SK-N-DZ (cell line): ENCODE measurements around the gene TMEM200A. TPM values are rescaled to one million over a fixed set of nuclear protein-coding genes. Genes with fewer than 3 reads are reported as not detected.
"Not testable (repeated sequence)": the region's sequence is repeated elsewhere in the genome, so short reads cannot be mapped to it uniquely, and the experiment has no call there.

Experiments used
- DNase-seq: peaks from one replicate; pipeline ENCODE4 v3.0.0-alpha.2; 2015; ENCODE audit warnings: low spot score
- polyA plus RNA-seq, 2 experiments: library from polyadenylated mRNA; depleted of rRNA; stranded (reverse); fragments of >200 nt; gene quantifications; 2 replicates each; pipeline ENCODE4 v1.2.3, GENCODE V29; 2014

TMEM200A gene
- 0.07 TPM in 1 of 2 replicates, not detected in the other for polyA plus RNA-seq (2014; cell fraction: cytosol; rRNA removed)
- polyA plus RNA-seq (2014; cell fraction: nucleus; rRNA removed) = not detected in 2 replicates

DNA sequence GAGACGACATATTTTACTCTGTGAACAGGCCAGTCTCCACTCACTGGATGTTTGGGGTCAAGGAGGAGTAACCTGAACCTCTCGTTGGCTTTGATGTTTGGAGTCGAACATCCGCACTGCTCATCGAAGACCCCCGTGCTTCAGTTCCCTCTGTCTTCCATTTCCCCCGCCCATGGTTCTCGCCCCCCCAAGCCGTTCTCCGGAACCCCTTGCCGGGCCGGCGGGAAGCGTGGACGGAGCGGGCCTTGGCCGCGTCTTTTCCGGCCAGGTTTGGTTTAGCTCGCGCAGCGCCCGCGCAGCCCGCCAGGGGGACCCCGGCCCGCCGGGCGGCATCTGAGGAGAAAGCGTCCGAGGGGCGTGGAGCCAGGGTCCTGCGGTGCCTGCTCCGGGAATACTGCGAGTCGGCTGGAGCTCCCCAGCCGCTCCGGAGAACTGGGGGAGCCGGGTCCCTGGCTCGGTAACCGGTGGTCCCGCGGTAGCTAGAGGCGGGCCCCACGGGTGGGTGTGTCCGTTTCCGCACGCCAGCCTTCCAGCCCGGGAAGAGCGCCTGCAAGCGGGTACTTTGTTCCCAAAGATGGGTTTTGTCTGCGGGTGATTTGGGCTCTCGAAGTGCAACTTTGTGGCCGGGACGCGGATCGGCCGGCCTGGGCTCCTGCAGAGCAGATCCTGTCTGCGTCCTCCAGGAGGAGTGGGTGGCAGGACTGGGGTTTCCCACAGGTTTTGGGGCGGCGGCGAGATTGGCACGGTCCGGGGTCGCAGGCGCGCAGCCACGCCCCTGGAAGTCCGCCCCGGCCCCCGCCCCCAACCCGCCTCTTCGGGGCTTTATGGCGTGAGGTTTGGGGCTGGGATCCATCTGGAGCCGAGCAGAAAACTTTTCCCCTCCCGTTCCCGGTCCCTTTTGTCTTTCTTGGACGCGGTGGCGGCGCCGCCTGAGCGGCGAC is at the start of gene TMEM200A:
TSS of gene TMEM200A (plus strand) at position 852 of the 941 bp plus-strand sequence. CDS start 74,406 bp downstream, outside the sequence.
- DNase-seq = peak; percentile 42

DNA sequence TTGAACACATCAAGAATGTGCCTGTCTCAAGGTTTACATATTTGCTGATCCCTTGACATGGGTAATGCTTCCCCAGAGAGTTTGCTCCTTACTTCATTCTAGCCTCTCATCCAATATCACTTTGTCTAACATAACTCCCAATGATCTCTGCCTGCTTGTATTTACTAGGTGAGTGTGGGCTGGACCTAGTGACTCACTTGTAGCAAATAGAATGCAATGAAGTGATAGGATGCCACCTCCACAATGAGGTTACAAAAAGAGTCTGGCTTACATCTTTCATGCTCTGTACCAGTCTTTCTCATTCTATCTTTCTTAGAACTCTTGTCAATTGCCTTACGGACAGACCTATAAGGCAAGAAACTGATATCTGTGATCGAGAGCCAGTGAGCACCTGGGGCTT is 44.9 kb upstream of the TMEM200A start:
- no peak for DNase-seq

- peak; percentile 49 for DNase-seq
Measured at GRCh38 chr6:130322673-130323268, 43.0 kb upstream of the TMEM200A start.

DNA sequence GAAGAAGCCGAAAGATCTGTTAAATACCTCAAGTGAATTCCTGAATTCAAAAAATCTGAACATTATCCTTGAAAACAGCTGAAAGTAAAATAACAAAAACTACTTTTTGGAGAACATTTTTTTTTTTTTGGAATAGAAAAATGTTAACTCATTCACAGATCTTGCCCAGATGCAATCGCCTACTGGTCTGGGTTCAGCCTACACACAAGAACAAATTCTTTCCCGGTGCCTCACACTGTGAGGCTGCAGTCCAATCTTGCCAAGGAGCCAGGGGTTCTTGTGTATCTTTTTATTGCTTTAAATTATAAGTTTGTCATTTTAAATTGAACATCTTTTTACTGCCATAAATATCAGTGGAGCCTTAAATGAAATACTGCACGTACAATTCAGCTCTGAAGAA is 41.2 kb upstream of the TMEM200A start:
- DNase-seq = no peak

GRCh38 chr6:130326496-130326895 is 39.3 kb upstream of the TMEM200A start:
- no peak for DNase-seq

GRCh38 chr6:130337534-130337933 is 28.3 kb upstream of the TMEM200A start:
- DNase-seq = no peak

DNA sequence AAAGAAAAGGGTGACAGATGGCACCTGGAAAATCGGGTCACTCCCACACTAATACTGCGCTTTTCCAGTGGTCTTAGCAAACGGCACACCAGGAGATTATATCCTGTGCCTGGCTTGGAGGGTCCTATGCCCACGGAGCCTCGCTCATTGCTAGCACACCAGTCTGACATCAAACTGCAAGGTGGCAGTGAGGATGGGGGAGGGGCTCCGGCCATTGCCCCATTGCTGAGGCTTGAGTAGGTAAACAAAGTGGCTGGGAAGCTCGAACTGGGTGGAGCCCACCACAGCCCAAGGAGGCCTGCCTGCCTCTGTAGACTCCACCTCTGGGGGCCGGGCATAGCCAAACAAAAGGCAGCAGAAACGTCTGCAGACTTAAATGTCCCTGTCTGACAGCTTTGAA is 19.5 kb upstream of the TMEM200A start:
- not testable (repeated sequence) for DNase-seq

GRCh38 chr6:130354322-130354721 is 11.5 kb upstream of the TMEM200A start:
- DNase-seq = no peak

DNA sequence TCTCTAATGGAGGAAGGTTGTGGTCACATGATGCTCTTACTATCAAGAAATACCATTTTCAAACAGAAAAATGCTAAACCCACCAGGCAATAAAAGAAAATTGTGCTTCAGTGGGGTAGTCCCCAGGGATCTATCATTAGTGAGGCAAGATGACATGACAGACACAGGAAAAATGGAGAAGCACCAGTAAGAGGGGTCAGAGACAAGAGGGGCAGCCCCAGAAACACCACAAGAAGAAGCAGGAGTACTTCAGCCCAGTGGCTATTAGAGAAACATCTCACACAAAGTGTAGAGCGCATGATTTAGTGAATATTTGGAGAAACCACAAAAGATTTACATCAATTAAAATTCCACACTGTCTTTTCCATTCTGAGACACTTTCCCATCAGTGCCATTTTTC is 10.2 kb upstream of the TMEM200A start:
- DNase-seq = no peak

DNA sequence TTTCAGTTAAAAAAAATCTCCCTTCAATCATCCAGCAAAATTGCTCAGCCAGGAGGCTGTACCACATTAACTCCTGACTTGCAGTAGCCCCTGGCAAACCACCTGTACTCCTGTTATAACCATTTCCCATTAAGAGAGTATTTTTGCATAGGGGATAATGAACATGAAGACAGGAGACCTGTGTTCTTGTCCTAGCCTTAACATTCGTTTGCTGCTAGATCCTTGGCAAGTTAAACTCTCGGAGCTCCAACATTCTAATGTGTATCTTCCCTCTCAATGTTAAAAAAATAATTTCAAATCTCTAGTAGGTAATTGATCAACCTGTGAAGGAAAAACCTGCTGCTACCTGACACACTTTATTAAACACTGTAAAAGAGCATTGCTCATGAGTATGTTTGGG is 8.4 kb upstream of the TMEM200A start:
- DNase-seq = no peak

DNA sequence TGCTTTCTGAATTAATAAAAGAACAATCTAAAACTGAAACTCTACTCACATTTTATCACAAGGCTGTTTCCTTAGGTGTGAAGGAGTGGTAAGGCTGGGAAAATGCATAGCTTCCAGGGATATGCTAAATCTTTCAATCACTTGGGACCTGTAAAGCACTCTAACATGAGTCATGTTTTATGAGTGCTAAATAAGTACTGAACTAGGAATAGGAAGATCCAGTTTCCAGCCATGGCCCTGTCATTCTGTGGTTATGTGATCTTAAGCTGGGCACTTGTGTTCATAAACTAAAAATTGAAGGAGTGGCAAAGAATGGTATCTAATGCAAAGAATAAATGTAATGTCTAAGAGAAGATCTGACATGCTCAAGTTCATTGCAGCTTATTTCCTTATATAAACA is 6.1 kb upstream of the TMEM200A start:
- no peak for DNase-seq

DNA sequence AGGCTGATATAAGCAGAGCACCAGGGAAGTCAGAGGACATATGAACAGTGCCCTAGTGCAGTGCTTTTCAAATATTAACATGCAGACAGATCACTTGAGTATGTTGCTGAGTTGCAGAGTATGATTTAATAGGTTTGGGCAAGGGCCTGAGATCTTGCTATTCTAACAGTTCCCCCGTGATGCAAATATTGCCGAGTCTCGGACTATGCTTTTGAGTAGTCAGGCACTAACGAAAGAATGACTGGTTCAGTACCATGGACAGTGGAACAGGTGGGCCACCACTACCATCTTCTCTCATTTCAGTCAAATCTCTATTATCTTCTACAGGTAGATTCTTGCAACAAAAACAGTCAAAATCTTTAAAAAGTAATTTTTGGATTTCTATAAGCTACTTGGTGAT is 3.7 kb upstream of the TMEM200A start:
- no peak for DNase-seq

GRCh38 chr6:130364224-130364780 is 1.5 kb upstream of the TMEM200A start:
- DNase-seq = no peak

DNA sequence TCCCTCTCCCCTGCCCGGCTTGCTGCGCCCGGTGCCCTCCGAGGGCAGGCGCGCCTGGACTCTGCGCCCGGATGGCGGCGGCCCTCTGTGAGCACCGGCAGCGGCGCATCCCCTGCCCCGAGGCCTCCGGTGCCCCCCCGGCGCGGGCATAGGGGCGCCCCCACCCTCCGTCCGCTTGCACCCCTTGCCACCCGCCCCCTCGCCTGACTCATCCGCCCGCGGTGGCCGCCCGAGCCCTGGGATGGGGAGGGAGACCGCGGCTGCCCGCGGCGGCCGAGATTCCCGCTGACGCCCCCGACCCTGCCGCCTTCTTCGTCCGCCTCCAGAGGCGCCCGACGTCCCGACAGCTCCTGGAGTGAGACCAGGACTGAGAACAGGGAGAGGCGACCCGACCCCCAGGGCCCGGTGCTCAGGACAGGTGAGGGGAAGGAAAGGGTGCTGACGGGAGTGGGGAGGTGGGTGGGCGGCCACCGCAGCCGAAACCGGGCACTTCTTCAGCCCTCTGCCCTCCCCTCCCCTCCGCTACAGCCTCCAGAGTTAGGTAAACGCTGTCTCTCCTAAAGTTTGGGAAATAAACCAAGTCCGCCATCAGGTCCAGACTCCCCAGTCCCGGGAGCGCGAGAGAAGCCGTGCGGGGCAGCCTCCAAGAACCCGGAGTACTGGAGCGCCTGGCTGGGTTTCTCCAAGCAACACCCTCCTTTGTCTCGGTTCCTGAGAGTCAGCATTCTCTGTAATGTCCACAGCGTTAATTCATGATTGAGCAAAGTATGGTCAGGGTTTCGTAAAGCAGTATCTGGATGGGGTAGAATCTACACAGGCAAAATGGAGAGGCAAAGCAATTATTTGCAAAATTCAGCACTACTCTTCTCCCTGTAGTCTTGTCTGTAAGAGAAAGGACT is 539 bp downstream of the TMEM200A start:
- peak; percentile 11 for DNase-seq

DNA sequence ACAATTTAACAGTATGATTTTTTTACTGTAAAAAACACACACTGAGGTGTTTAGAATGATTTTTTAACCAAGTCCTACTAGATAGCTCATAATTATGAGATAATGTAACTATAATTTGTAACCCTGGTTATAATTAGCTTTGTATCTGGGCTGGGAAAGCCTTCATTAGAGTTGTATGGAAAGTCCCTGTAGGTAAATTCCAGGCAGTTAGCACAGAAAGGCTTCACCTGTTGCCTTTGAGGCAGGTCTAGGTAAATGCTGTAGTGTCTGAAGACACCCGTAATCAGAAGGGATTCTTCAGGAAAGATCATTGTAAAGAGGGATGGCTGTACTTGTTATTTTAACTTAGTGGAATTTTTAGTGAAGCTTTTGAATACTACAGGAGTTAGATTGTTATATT is 1.9 kb downstream of the TMEM200A start:
- DNase-seq = no peak

GRCh38 chr6:130368576-130368975 is 2.8 kb downstream of the TMEM200A start:
- no peak for DNase-seq

DNA sequence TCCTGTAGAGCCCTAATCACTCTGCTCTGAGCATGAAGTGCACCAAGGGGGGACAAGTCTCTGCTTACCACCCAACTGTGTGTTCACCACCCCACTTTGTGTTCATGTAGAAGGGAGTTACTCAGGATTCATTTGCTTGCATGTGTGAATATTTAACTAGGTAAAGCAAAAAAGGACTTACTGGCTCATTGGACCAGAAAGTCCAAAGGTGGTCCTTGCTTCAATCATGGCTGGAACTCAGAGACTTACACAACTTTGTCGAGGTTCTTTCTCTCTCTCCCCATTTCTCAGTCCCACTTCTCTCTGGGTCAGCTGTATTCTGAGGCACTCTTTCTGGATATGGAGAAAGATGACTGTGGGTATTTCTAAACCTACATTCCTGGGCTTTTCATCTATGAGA is 4.0 kb downstream of the TMEM200A start:
- DNase-seq = no peak

DNA sequence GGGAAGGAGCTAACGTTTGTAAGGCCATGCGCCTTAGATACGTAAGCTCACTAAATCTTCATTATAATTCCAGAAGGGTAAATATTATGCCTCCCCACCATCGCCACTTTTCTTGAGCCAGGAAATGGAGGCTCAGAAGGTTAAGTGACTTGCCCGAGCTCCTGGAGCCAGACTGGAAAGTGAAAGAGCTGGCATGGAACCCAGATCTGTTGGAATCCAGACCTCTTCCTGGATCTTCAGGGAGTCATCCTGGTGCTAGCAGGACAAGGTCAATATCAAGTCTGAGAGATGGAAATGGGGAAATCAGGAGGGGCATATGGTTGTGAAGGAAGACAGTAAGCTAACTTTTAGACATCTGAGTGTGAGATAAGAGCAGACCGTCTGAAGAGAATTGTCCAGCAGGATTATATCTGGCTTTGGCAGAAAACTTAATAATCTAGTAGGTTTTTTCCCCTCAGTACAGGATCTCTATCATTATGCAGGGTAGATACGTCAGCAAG is 6.2 kb downstream of the TMEM200A start:
- DNase-seq = no peak

DNA sequence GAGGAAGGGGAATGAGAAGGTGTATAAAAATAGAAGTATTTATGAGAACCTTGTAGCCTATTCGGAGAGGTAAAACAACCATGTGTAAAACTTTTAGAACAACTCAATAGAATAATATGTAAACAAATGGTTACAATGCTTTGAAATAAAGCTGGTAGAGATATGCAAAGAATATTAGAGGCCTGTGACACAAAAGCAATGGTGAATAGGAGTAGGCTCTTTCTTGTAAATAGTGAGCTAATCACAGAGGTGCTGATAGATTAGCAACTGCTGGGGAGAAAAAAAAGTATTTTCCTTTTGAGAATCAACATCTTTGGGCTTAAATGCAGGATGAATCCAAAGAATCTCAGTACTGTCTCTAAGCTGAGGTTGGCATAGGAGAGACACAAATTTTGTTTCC is 7.0 kb downstream of the TMEM200A start:
- DNase-seq = no peak

GRCh38 chr6:130373992-130374391 is 8.2 kb downstream of the TMEM200A start:
- no peak for DNase-seq

GRCh38 chr6:130376936-130377335 is 11.1 kb downstream of the TMEM200A start:
- DNase-seq = no peak
